GM10266 (cell line): Measurements from ENCODE around the gene SPO11.
A peak's percentile ranks its signal among the peaks of the same experiment; 100 is the strongest.
"Not testable (repeated sequence)": the region's sequence is repeated elsewhere in the genome, so short reads cannot be mapped to it uniquely, and the experiment has no call there.

Experiments used
- DNase-seq: peaks from one replicate; pipeline ENCODE4 v3.0.0; 2012; ENCODE audit errors: extremely low spot score
- CTCF ChIP-seq: IDR thresholded peaks from 2 replicates; pipeline ENCODE4 v1.5.1; 2012; ENCODE audit warnings: mild to moderate bottlenecking, low read depth; ENCODE audit not compliant: control insufficient read depth, insufficient read depth; ENCODE audit errors: missing control alignments

Gene SPO11

GRCh38 chr20:57335392-57335791 is 5.8 kb downstream of the SPO11 start:
- no peak for DNase-seq
- TF ChIP-seq CTCF, result no peak

- no peak for TF ChIP-seq CTCF
- DNase-seq, result no peak
Observed at GRCh38 chr20:57341663-57342062, 12.1 kb downstream of the SPO11 start.

- DNase-seq, result no peak
- TF ChIP-seq CTCF, result no peak
Observed at GRCh38 chr20:57342829-57343228, 13.2 kb downstream of the SPO11 start.

- TF ChIP-seq CTCF, result peak; percentile 75
- DNase-seq, result peak; percentile 64
Observed at GRCh38 chr20:57346477-57346876, 16.9 kb downstream of the SPO11 start.

- DNase-seq, result no peak
- TF ChIP-seq CTCF, result no peak
Observed at GRCh38 chr20:57347393-57347792, 17.8 kb downstream of the SPO11 start.

- not testable (repeated sequence) for DNase-seq
Observed at GRCh38 chr20:57348200-57348921, 18.8 kb downstream of the SPO11 start.

- DNase-seq, result not testable (repeated sequence)
Observed at GRCh38 chr20:57348922-57349574, 19.4 kb downstream of the SPO11 start.

GRCh38 chr20:57350081-57350710 is 20.6 kb downstream of the SPO11 start:
- DNase-seq, result no peak
- TF ChIP-seq CTCF, result no peak

GRCh38 chr20:57350726-57351041 is 21.1 kb downstream of the SPO11 start:
- not testable (repeated sequence) for DNase-seq
